Pulmonary artery endothelial cell (primary cell): ENCODE measurements around the gene ITGB6. TPM values are rescaled to one million over a fixed set of nuclear protein-coding genes. Genes with fewer than 3 reads are reported as not detected.
"Not testable (repeated sequence)": the region's sequence is repeated elsewhere in the genome, so short reads cannot be mapped to it uniquely, and the experiment has no call there.

Source experiments
- DNase-seq: peaks from one replicate; pipeline ENCODE4 v3.0.0-alpha.2; 2011; ENCODE audit warnings: low read depth, low spot score
- total RNA-seq: library from RNA; depleted of rRNA; stranded (reverse); fragments of >200 nt; gene quantifications from 2 replicates; pipeline ENCODE4 v1.2.3, GENCODE V29; 2014

ITGB6 gene
- total RNA-seq, 1 donor from 2014 or later: 0.07 TPM

- no peak for DNase-seq
Observed at GRCh38 chr2:160194946-160195345, 5.1 kb downstream of the ITGB6 start.

- DNase-seq: no peak
Observed at GRCh38 chr2:160194351-160194750, 5.7 kb downstream of the ITGB6 start.

- peak; percentile 13 for DNase-seq
Observed at GRCh38 chr2:160181146-160181836, 18.8 kb downstream of the ITGB6 start.

GRCh38 chr2:160180690-160181089 is 19.4 kb downstream of the ITGB6 start:
- not testable (repeated sequence) for DNase-seq

- DNase-seq: no peak
Observed at GRCh38 chr2:160180172-160180571, 19.9 kb downstream of the ITGB6 start.

GRCh38 chr2:160175169-160176134 is 24.6 kb downstream of the ITGB6 start:
- DNase-seq: no peak

- no peak for DNase-seq
Observed at GRCh38 chr2:160174322-160174721, 25.8 kb downstream of the ITGB6 start.

- no peak for DNase-seq
Observed at GRCh38 chr2:160169988-160170387, 30.1 kb downstream of the ITGB6 start.

GRCh38 chr2:160169471-160169870 is 30.6 kb downstream of the ITGB6 start:
- no peak for DNase-seq

- no peak for DNase-seq
Observed at GRCh38 chr2:160168878-160169277, 31.2 kb downstream of the ITGB6 start.

- no peak for DNase-seq
Observed at GRCh38 chr2:160167089-160167740, 32.9 kb downstream of the ITGB6 start.

GRCh38 chr2:160165996-160166395 is 34.1 kb downstream of the ITGB6 start:
- no peak for DNase-seq

- DNase-seq: no peak
Observed at GRCh38 chr2:160165081-160165480, 35.0 kb downstream of the ITGB6 start.

GRCh38 chr2:160157861-160158829 is 41.9 kb downstream of the ITGB6 start:
- no peak for DNase-seq

- DNase-seq: peak; percentile 41
Observed at GRCh38 chr2:160156665-160157064, 43.4 kb downstream of the ITGB6 start.

- DNase-seq: no peak
Observed at GRCh38 chr2:160156100-160156499, 44.0 kb downstream of the ITGB6 start.

- DNase-seq: not testable (repeated sequence)
Observed at GRCh38 chr2:160148419-160148818, 51.7 kb downstream of the ITGB6 start.

GRCh38 chr2:160145471-160145870 is 54.6 kb downstream of the ITGB6 start:
- no peak for DNase-seq

GRCh38 chr2:160144280-160144990 is 55.6 kb downstream of the ITGB6 start:
- DNase-seq: no peak

GRCh38 chr2:160142472-160142871 is 57.6 kb downstream of the ITGB6 start:
- no peak for DNase-seq
